Putamen (tissue), 1 donor: ENCODE measurements around the gene SDK1.
"Not testable (repeated sequence)": the region's sequence is repeated elsewhere in the genome, so short reads cannot be mapped to it uniquely, and the experiment has no call there.

Experiments
- DNase-seq: peaks from one replicate; pipeline ENCODE4 v3.0.0-alpha.2; 2016; ENCODE audit warnings: low spot score

SDK1 gene

GRCh38 chr7:4202954-4203353, 901.9 kb downstream of the SDK1 start:
- DNase-seq = no peak

GRCh38 chr7:4203626-4204512, 902.8 kb downstream of the SDK1 start:
- no peak for DNase-seq

- no peak for DNase-seq
These were observed 903.6 kb downstream of the SDK1 start for GRCh38 chr7:4204513-4205165.

GRCh38 chr7:4205828-4206227, 904.8 kb downstream of the SDK1 start:
- DNase-seq = no peak

GRCh38 chr7:4207011-4207410, 906.0 kb downstream of the SDK1 start:
- no peak for DNase-seq

GRCh38 chr7:4208086-4208485, 907.0 kb downstream of the SDK1 start:
- no peak for DNase-seq

GRCh38 chr7:4208586-4208985, 907.5 kb downstream of the SDK1 start:
- DNase-seq = no peak

GRCh38 chr7:4209126-4209525, 908.1 kb downstream of the SDK1 start:
- DNase-seq = no peak

- no peak for DNase-seq
These were observed 908.9 kb downstream of the SDK1 start for GRCh38 chr7:4209966-4210365.

- no peak for DNase-seq
These were observed 909.8 kb downstream of the SDK1 start for GRCh38 chr7:4210821-4211220.

- DNase-seq = no peak
These were observed 910.2 kb downstream of the SDK1 start for GRCh38 chr7:4211261-4211660.

GRCh38 chr7:4212376-4212775, 911.3 kb downstream of the SDK1 start:
- DNase-seq = no peak

GRCh38 chr7:4214291-4215155, 913.5 kb downstream of the SDK1 start:
- no peak for DNase-seq

GRCh38 chr7:4215176-4215720, 914.2 kb downstream of the SDK1 start:
- no peak for DNase-seq

GRCh38 chr7:4216016-4216415, 915.0 kb downstream of the SDK1 start:
- DNase-seq = no peak

GRCh38 chr7:4217126-4217660, 916.1 kb downstream of the SDK1 start:
- not testable (repeated sequence) for DNase-seq

- no peak for DNase-seq
These were observed 917.4 kb downstream of the SDK1 start for GRCh38 chr7:4218481-4218880.

GRCh38 chr7:4220011-4220410, 919.0 kb downstream of the SDK1 start:
- no peak for DNase-seq

- no peak for DNase-seq
These were observed 920.0 kb downstream of the SDK1 start for GRCh38 chr7:4221043-4221442.

GRCh38 chr7:4222676-4223075, 921.6 kb downstream of the SDK1 start:
- no peak for DNase-seq

GRCh38 chr7:4225361-4225771, 924.3 kb downstream of the SDK1 start:
- DNase-seq = no peak
